Activated CD4-positive, alpha-beta T cell treated with anti-CD3 and anti-CD28 coated beads, Interleukin-2, Interleukin-4, amounts not matched to agents 100 ng/mL and 50 ng/mL, durations not matched to agents 16 hours and 8 hours (primary cell): ENCODE measurements around the gene CALN1.
"Not testable (repeated sequence)": the region's sequence is repeated elsewhere in the genome, so short reads cannot be mapped to it uniquely, and the experiment has no call there.

ENCODE experiments used
- DNase-seq: peaks from one replicate; pipeline ENCODE4 v3.0.0-alpha.2; 2020; ENCODE audit warnings: low spot score

The CALN1 gene

GRCh38 chr7:71739520-71740173, 672.5 kb downstream of the CALN1 start:
- DNase-seq: no peak

DNA sequence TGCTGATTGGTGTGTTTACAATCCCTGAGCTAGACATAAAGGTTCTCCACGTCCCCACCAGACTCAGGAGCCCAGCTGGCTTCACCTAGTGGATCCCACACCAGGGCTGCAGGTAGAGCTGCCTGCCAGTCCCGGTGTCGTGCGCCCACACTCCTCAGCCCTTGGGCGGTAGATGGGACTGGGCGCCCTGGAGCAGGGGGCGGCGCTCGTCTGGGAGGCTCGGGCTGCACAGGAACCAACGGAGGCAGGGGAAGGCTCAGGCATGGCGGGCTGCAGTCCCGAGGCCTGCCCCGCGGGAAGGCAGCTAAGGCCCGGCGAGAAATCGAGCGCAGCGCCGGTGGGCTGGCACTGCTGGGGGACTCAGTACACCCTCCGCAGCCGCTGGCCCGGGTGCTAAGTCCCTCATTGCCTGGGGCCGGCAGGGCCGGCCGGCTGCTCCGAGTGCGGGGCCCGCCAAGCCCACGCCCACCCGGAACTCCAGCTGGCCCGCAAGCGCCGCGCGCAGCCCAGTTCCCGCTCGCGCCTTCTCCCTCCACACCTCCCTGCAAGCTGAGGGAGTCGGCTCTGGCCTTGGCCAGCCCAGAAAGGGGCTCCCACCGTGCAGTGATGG, 674.1 kb downstream of the CALN1 start:
- DNase-seq: not testable (repeated sequence)

DNA sequence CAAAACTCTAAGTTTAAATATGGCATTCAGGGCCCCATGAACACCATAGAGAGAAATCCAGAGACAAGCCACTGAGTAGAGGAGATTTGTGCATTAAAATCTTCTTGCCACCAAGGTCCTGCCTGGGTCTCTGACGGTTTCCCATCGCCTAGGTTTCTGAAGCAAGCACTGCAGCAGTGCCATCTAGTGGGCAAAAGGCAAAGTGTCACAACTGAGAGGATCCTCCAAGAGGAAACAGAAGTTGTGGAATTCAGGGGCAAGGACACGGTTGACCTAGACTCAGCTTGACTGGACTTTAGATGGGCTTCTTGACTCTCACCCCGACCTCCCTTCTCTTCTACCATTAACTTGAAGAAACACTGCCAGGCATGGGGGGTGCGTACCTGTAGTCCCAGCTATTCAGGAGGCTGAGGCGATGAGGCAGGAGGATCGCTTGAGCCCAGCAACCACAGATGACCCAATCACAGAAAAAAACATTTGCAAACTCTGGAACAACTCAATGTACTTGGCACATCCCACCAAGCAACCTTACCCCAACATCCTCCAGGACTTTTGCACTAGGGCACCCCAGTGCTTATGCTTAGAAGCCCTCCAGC, 676.1 kb downstream of the CALN1 start:
- peak; percentile 51 for DNase-seq

GRCh38 chr7:71733107-71733870, 678.8 kb downstream of the CALN1 start:
- peak; percentile 71 for DNase-seq

DNA sequence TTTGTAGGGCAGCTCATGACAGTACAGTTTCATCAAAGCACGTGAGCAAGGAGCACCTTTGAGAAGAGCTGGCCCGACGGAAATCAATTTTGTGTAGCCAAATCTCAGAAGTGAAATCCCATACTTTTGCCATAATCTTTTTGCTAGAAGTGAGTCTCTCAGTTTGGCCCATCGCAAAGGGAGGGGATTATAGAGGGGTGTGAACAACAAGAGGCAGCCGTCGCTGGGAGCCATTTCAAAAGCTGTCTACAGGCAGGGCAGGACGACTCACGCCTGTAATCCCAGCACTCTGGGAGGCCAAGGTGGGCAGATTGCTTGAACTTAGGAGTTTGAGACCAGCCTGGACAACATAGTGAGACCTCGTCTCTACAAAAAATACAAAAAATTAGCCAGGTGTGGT, 680.4 kb downstream of the CALN1 start:
- DNase-seq: no peak
